Activated naive CD4-positive, alpha-beta T cell treated with anti-CD3 and anti-CD28 coated beads for 36 hours (primary cell): ENCODE data around the gene PAX7. TPM values are rescaled to one million over a fixed set of nuclear protein-coding genes. Genes with fewer than 3 reads are reported as not detected.

Experiments
- CTCF ChIA-PET: fragments of 350-600 bp; sonication (Branson Sonifier 250); formaldehyde crosslinking; loops from one replicate; lab custom pipeline; 2021; ENCODE audit warnings: antibody characterized with exemption; lab: Charles Lee
- DNase-seq: peaks from one replicate; pipeline ENCODE4 v3.0.0-alpha.2; 2020
- H3K27ac Mint-ChIP-seq: one replicate; pipeline ENCODE4 v1.8.0; 2021; ENCODE audit warnings: mild to moderate bottlenecking, mixed read lengths
- H3K27me3 Mint-ChIP-seq: one replicate; pipeline ENCODE4 v1.8.0; 2021; ENCODE audit warnings: low read depth, mixed read lengths
- H3K36me3 Mint-ChIP-seq: one replicate; pipeline ENCODE4 v1.8.0; 2021; ENCODE audit warnings: low read depth, mixed read lengths
- H3K4me1 Mint-ChIP-seq: one replicate; pipeline ENCODE4 v1.8.0; 2021; ENCODE audit warnings: low read depth, mixed read lengths
- H3K4me3 Mint-ChIP-seq: one replicate; pipeline ENCODE4 v1.8.0; 2021; ENCODE audit warnings: mild to moderate bottlenecking, moderate library complexity, mixed read lengths
- H3K9me3 Mint-ChIP-seq: one replicate; pipeline ENCODE4 v1.8.0; 2021; ENCODE audit warnings: mixed read lengths
- intact Hi-C: fragments of 100-400 bp; cut with micrococcal nuclease; formaldehyde crosslinking; loops from one replicate; pipeline ENCODE4 v1.15.1; 2023
- total RNA-seq, 2 experiments: library from RNA; stranded (reverse); gene quantifications; one replicate each; pipeline ENCODE4 v1.2.3, GENCODE V29; 2021

PAX7 gene
- total RNA-seq, 2 experiments from 2014 or later: not detected

- CTCF ChIA-PET: no interaction called here
- intact Hi-C loops: no loop called here
- Mint-ChIP-seq H3K4me1 (peaks cover 8% of the 10 kb centered on the region), H3K27me3 (peaks cover 72% of the 10 kb centered on the region), H3K9me3 (no peaks in the 10 kb centered on the region), H3K27ac (no peak overlapping the region), H3K4me3 (no peak overlapping the region), H3K36me3 (no peaks in the 10 kb centered on the region)
- DNase-seq: no peak
These were observed 90.4 kb downstream of the PAX7 start for GRCh38 chr1:18721041-18721440.

GRCh38 chr1:18721776-18722175 is 91.1 kb downstream of the PAX7 start:
- no peaks in the 10 kb centered on the region for H3K36me3 Mint-ChIP-seq
- H3K9me3 Mint-ChIP-seq: no peaks in the 10 kb centered on the region
- H3K27me3 Mint-ChIP-seq: peaks cover 68% of the 10 kb centered on the region
- no peak overlapping the region for H3K4me3 Mint-ChIP-seq
- H3K4me1 Mint-ChIP-seq: peaks cover 5% of the 10 kb centered on the region
- DNase-seq: no peak
- intact Hi-C loops: no loop called here
- H3K27ac Mint-ChIP-seq: no peak overlapping the region
- CTCF ChIA-PET: no interaction called here

DNA sequence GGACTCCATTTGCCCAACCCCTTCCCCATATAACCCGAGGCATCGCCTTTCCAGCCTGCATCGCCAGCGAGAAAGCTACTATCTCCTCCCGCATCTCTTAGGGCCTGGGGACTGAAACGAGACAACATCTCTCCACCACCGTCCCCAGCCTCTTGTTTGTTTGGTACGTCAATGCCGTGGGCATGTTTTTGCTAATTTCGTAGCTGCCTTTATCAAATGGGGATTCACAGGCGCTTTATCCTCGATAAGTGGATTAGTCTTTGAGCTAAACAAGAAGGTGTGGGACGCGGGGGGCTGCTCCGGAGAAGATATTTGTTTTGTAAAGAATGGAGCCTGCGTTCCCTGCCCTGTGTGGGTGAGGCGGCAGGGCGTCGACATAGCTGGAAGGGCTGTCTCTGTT is 91.6 kb downstream of the PAX7 start:
- Mint-ChIP-seq H3K27me3 (peaks cover 71% of the 10 kb centered on the region), H3K4me1 (peaks cover 3% of the 10 kb centered on the region), H3K27ac (no peak overlapping the region), H3K36me3 (no peaks in the 10 kb centered on the region), H3K9me3 (no peaks in the 10 kb centered on the region), H3K4me3 (no peak overlapping the region)
- CTCF ChIA-PET: no interaction called here
- intact Hi-C loops: no loop called here
- no peak for DNase-seq

DNA sequence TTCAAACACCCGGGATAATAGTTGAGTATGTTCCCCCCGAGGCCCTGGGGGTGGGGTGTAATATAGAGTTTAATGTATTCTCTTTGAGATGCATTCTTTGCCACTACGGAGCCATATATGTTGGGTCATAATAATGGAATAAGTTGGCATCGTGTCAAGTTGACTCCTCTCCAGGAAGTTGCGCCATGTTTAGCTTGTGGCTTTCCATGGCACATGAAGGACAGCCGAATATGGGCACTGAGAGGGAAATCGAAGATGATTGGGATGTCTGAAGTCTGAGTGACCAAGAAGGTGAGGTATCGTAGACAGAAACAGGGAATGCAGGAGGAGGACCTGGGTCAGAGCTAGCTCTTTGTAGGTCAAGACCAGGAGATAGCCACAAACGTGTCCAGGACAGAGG is 92.6 kb downstream of the PAX7 start:
- H3K27ac Mint-ChIP-seq: no peak overlapping the region
- no peak for DNase-seq
- peaks cover 68% of the 10 kb centered on the region for H3K27me3 Mint-ChIP-seq
- CTCF ChIA-PET: interaction anchor here (0.7 kb wide), 1 partner anchor 279 kb away, joined by 3 read pairs; no protein-coding TSS in a partner anchor
- no peaks in the 10 kb centered on the region for H3K4me1 Mint-ChIP-seq
- no peaks in the 10 kb centered on the region for H3K36me3 Mint-ChIP-seq
- H3K4me3 Mint-ChIP-seq: no peak overlapping the region
- intact Hi-C loops: no loop called here
- no peaks in the 10 kb centered on the region for H3K9me3 Mint-ChIP-seq

- H3K4me1 Mint-ChIP-seq: no peaks in the 10 kb centered on the region
- H3K27me3 Mint-ChIP-seq: peaks cover 64% of the 10 kb centered on the region
These were observed 93.2 kb downstream of the PAX7 start for GRCh38 chr1:18723701-18724411.

GRCh38 chr1:18724801-18725200 is 94.2 kb downstream of the PAX7 start:
- DNase-seq: no peak
- CTCF ChIA-PET: no interaction called here
- Mint-ChIP-seq H3K36me3 (no peaks in the 10 kb centered on the region), H3K27ac (no peak overlapping the region), H3K4me3 (no peak overlapping the region), H3K27me3 (peaks cover 66% of the 10 kb centered on the region), H3K4me1 (no peaks in the 10 kb centered on the region), H3K9me3 (no peaks in the 10 kb centered on the region)
- intact Hi-C loops: no loop called here

More at GRCh38 chr1:18723701-18724411, 93.2 kb downstream of the PAX7 start:
- intact Hi-C loops: no loop called here
- CTCF ChIA-PET: interaction anchor here (0.5 to 0.7 kb wide), 2 partner anchors 30 to 278 kb away, joined by 3 read pairs; no protein-coding TSS in a partner anchor
- DNase-seq: no peak
- no peaks in the 10 kb centered on the region for H3K9me3 Mint-ChIP-seq
- no peak overlapping the region for H3K4me3 Mint-ChIP-seq
- H3K36me3 Mint-ChIP-seq: no peaks in the 10 kb centered on the region
- H3K27ac Mint-ChIP-seq: no peak overlapping the region

DNA sequence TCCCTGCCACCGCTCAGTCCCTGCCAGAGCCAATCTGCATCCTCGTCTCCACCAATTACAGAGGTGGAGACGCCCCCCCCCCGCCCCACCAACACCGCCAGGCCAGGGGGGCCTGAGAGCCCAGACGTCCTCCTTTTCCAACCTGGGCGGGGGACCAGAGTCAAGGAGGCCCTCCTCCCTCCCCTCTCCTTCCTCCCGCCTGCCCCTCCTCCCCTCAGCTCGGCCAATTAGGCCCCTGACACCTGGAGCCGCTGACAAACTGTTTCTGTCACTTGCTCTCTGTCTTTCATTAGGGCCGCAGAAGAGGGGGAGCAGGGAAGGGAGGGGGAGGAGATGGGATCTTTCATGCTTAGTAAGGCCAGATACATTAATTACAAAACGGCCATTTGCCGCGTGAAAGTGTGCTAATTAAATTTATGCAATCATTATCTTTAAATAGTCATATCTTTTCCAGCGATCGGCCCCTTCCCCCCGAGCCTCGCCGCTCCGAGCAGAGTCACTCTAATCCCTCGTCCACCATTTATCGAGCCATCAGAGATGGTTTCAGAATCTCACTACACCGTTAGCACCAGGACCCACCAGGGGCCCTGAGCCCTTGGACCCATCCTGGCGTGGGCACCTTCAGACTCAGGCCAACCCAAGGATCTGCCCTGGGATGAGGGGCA is 94.7 kb downstream of the PAX7 start:
- CTCF ChIA-PET: no interaction called here
- Mint-ChIP-seq H3K9me3 (no peaks in the 10 kb centered on the region), H3K4me3 (no peak overlapping the region), H3K4me1 (no peaks in the 10 kb centered on the region), H3K27ac (no peak overlapping the region), H3K36me3 (no peaks in the 10 kb centered on the region), H3K27me3 (peaks cover 62% of the 10 kb centered on the region)
- intact Hi-C loops: no loop called here
- DNase-seq: no peak

GRCh38 chr1:18726368-18726767 is 95.7 kb downstream of the PAX7 start:
- DNase-seq: no peak
- intact Hi-C loops: no loop called here
- Mint-ChIP-seq H3K4me3 (no peak overlapping the region), H3K36me3 (no peaks in the 10 kb centered on the region), H3K27ac (no peak overlapping the region), H3K9me3 (no peaks in the 10 kb centered on the region), H3K4me1 (no peaks in the 10 kb centered on the region), H3K27me3 (peaks cover 56% of the 10 kb centered on the region)
- CTCF ChIA-PET: no interaction called here

DNA sequence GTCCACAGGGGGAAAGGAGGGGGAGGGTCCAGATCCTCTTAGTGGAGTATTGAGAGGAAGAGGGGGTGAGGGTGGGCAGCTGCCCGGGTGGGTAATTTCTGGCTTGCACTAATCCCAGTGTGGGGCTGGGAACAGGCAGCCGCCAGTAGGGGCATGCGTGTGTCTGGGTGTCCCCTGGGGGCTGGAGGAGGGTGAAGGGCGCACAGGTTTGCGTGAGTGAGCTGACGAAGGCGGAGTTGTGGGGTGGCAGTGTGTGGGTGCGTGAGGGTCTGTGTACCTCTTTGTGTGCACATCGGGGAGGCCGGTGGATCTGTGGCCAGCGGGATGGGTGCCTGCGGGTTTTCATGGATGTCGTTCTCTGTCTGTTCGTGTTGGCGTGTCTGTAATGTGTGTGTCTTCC is 97.3 kb downstream of the PAX7 start:
- Mint-ChIP-seq H3K4me1 (no peaks in the 10 kb centered on the region), H3K27ac (no peak overlapping the region), H3K27me3 (peaks cover 47% of the 10 kb centered on the region), H3K9me3 (no peaks in the 10 kb centered on the region), H3K4me3 (no peak overlapping the region), H3K36me3 (no peaks in the 10 kb centered on the region)
- intact Hi-C loops: no loop called here
- no peak for DNase-seq
- CTCF ChIA-PET: no interaction called here

- intact Hi-C loops: no loop called here
- peaks cover 39% of the 10 kb centered on the region for H3K27me3 Mint-ChIP-seq
- no peaks in the 10 kb centered on the region for H3K9me3 Mint-ChIP-seq
These were observed 99.7 kb downstream of the PAX7 start for GRCh38 chr1:18730321-18730720.

DNA sequence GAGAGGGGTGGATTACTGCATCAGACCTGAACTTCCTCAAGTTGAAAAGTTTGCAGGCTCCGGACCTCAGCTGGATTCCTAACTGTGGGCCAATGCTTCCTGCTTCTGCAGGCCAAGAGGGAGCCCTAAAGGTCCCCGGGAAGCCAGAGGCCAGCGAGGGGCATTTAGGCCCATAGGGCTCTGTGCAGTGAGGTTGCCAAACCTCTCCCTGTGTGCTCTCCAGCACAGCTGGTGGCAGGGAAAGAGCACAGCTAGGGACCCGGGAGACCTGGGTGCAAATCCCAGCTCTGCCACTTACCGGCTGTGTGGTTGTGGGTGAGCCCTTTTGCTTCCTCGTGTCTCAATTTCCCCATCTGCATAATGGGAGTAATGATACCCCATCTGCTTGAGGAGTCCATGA is 100.5 kb downstream of the PAX7 start:
- peaks cover 38% of the 10 kb centered on the region for H3K27me3 Mint-ChIP-seq
- no peak for DNase-seq
- H3K9me3 Mint-ChIP-seq: no peaks in the 10 kb centered on the region
- no peak overlapping the region for H3K4me3 Mint-ChIP-seq
- intact Hi-C loops: no loop called here
- CTCF ChIA-PET: no interaction called here
- H3K36me3 Mint-ChIP-seq: no peaks in the 10 kb centered on the region
- H3K4me1 Mint-ChIP-seq: no peaks in the 10 kb centered on the region
- H3K27ac Mint-ChIP-seq: no peak overlapping the region

More at GRCh38 chr1:18730321-18730720, 99.7 kb downstream of the PAX7 start:
- no peaks in the 10 kb centered on the region for H3K36me3 Mint-ChIP-seq
- no peak for DNase-seq
- no peak overlapping the region for H3K27ac Mint-ChIP-seq
- H3K4me1 Mint-ChIP-seq: no peaks in the 10 kb centered on the region
- CTCF ChIA-PET: no interaction called here
- no peak overlapping the region for H3K4me3 Mint-ChIP-seq

DNA sequence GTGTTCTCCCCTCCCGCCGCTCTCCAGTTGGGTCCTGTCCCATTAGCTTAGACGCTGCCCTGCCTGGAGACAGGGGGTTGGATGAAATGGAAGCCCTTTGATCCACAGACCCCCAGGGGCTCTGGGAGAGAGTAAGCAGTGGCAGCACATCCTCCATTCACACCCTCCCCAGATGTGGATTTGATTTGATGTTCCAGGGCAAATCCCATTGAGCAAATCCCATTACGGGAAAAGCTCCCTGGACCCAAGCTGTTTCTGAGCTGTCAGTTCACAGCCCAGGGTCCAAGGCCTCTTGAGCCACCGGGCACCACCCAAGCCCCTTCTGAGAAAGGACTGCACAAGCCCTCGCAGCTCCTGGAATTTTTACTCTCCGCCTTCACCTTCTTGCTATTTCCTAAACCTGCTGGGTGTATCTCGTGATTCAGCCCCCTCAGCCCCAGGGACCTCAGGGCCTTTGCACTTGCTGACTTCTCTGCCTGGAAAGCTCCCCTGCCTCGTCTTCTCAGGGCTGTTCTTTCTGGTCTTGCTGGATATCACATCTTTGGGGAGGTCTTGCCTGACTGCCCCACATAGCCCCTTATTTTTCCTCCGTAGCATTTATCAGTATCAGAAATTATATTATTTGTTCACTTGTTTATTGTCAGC is 101.1 kb downstream of the PAX7 start:
- no peaks in the 10 kb centered on the region for H3K9me3 Mint-ChIP-seq
- intact Hi-C loops: no loop called here
- no peaks in the 10 kb centered on the region for H3K36me3 Mint-ChIP-seq
- CTCF ChIA-PET: no interaction called here
- H3K4me3 Mint-ChIP-seq: no peak overlapping the region
- H3K27me3 Mint-ChIP-seq: peaks cover 36% of the 10 kb centered on the region
- no peak for DNase-seq
- no peaks in the 10 kb centered on the region for H3K4me1 Mint-ChIP-seq
- no peak overlapping the region for H3K27ac Mint-ChIP-seq
